ENCODE measurements around the gene DAZAP1. TPM values are rescaled to one million over a fixed set of nuclear protein-coding genes. Genes with fewer than 3 reads are reported as not detected.

DAZAP1 gene
- total RNA-seq, 1 donor from 2014 or later, result 98.7 TPM

- DNase-seq (no peak), ATAC-seq (no peak)
- Histone ChIP-seq H3K27ac (no peak overlapping the region), H3K27me3 (peaks cover 98% of the 10 kb centered on the region), H3K4me1 (peaks cover 7% of the 10 kb centered on the region), H3K4me3 (no peak overlapping the region), H3K36me3 (no peaks in the 10 kb centered on the region), H3K9me3 (no peaks in the 10 kb centered on the region)
- intact Hi-C loops (cut with DNase I), result no loop called here
- TF ChIP-seq, protein P1, sequence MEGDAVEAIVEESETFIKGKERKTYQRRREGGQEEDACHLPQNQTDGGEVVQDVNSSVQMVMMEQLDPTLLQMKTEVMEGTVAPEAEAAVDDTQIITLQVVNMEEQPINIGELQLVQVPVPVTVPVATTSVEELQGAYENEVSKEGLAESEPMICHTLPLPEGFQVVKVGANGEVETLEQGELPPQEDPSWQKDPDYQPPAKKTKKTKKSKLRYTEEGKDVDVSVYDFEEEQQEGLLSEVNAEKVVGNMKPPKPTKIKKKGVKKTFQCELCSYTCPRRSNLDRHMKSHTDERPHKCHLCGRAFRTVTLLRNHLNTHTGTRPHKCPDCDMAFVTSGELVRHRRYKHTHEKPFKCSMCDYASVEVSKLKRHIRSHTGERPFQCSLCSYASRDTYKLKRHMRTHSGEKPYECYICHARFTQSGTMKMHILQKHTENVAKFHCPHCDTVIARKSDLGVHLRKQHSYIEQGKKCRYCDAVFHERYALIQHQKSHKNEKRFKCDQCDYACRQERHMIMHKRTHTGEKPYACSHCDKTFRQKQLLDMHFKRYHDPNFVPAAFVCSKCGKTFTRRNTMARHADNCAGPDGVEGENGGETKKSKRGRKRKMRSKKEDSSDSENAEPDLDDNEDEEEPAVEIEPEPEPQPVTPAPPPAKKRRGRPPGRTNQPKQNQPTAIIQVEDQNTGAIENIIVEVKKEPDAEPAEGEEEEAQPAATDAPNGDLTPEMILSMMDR (IDR thresholded peaks at IDR 0.05), result no peak
These were observed 44.8 kb downstream of the DAZAP1 start for GRCh38 chr19:1451916-1452801.

DNA sequence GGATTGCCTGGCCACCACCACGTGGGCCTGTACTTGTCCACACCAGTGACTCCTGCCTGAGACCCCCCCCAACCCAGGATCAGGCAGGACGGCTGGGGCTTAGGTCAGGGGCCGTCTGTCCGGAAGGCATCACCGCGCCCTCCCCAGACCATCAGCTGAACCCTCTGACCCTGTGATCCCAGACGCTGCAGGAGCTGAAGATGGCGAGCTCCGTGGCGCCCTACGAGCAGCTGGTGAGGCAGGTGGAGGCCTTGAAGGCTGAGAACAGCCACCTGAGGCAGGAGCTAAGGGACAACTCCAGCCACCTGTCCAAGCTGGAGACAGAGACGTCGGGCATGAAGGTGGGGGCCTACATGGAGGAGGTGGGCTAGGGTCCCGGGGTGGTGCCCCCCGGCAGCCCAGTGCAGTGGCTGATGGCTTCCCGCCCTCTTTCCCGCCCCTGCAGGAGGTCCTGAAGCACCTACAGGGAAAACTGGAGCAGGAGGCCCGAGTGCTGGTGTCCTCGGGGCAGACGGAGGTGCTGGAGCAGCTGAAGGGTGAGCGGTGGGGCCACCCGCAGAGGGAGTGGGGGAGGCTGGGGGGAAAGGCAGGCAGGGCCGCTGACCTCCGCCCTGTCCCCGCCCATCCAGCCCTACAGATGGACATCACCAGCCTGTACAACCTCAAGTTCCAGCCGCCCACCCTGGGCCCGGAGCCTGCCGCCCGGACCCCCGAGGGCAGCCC is 45.6 kb downstream of the DAZAP1 start:
- Histone ChIP-seq H3K9me3 (no peaks in the 10 kb centered on the region), H3K4me3 (no peak overlapping the region), H3K27ac (no peak overlapping the region), H3K4me1 (peaks cover 7% of the 10 kb centered on the region), H3K36me3 (no peaks in the 10 kb centered on the region), H3K27me3 (peaks cover 98% of the 10 kb centered on the region)
- no peak for DNase-seq
- intact Hi-C loops (cut with DNase I), result no loop called here
- TF ChIP-seq, protein P1 (IDR thresholded peaks at IDR 0.05), result no peak
- ATAC-seq, result no peak

GRCh38 chr19:1453525-1454364 is 46.4 kb downstream of the DAZAP1 start:
- DNase-seq (no peak), ATAC-seq (no peak)
- peaks cover 7% of the 10 kb centered on the region for H3K4me1 ChIP-seq
- H3K36me3 ChIP-seq, result no peaks in the 10 kb centered on the region
- intact Hi-C loops (cut with DNase I), result no loop called here
- TF ChIP-seq, protein P1 (IDR thresholded peaks at IDR 0.05), result no peak
- H3K27me3 ChIP-seq, result peaks cover 95% of the 10 kb centered on the region
- no peaks in the 10 kb centered on the region for H3K9me3 ChIP-seq
- no peak overlapping the region for H3K4me3 ChIP-seq
- no peak overlapping the region for H3K27ac ChIP-seq

- H3K27ac ChIP-seq, result no peak overlapping the region
- TF ChIP-seq, protein P1 (IDR thresholded peaks at IDR 0.05), result no peak
- ATAC-seq, result no peak
- intact Hi-C loops (cut with DNase I), result no loop called here
- no peak for DNase-seq
- peaks cover 7% of the 10 kb centered on the region for H3K4me1 ChIP-seq
- no peaks in the 10 kb centered on the region for H3K36me3 ChIP-seq
- no peaks in the 10 kb centered on the region for H3K9me3 ChIP-seq
- no peak overlapping the region for H3K4me3 ChIP-seq
- peaks cover 83% of the 10 kb centered on the region for H3K27me3 ChIP-seq
These were observed 47.6 kb downstream of the DAZAP1 start for GRCh38 chr19:1455002-1455335.

- intact Hi-C loops (cut with DNase I), result no loop called here
- H3K27me3 ChIP-seq, result peaks cover 78% of the 10 kb centered on the region
These were observed 48.1 kb downstream of the DAZAP1 start for GRCh38 chr19:1455336-1456120.

More at GRCh38 chr19:1455336-1456120, 48.1 kb downstream of the DAZAP1 start:
- Histone ChIP-seq H3K27ac (no peak overlapping the region), H3K4me1 (peaks cover 7% of the 10 kb centered on the region), H3K36me3 (no peaks in the 10 kb centered on the region), H3K9me3 (no peaks in the 10 kb centered on the region), H3K4me3 (no peak overlapping the region)
- DNase-seq (no peak), ATAC-seq (peak; percentile 65)
- TF ChIP-seq, protein P1 (IDR thresholded peaks at IDR 0.05), result no peak

Data from upper lobe of right lung (tissue), 1 donor.